ENCODE data around the gene FADS2.

- TF ChIP-seq REST (IDR thresholded peaks at IDR 0.05; ENCODE audit: borderline replicate concordance) (no peak), SMC3 (conservative IDR thresholded peaks at IDR 0.05; ENCODE audit: poor library complexity) (no peak), RAD21 (conservative IDR thresholded peaks at IDR 0.05) (no peak), CTCF (IDR thresholded peaks at IDR 0.05; ENCODE audit: poor library complexity, severe bottlenecking) (no peak), EZH2 (IDR thresholded peaks at IDR 0.05; ENCODE audit: borderline replicate concordance, insufficient read depth, low read length, poor library complexity, severe bottlenecking) (no peak), POLR2AphosphoS5 (IDR thresholded peaks at IDR 0.05) (no peak), MXI1 (conservative IDR thresholded peaks at IDR 0.05; ENCODE audit: poor library complexity, severe bottlenecking) (no peak), EP300 (conservative IDR thresholded peaks at IDR 0.05; ENCODE audit: poor library complexity, severe bottlenecking) (no peak), TAF1 (IDR thresholded peaks at IDR 0.05; ENCODE audit: low read depth) (no peak)
Observed at GRCh38 chr11:61901397-61901796, 73.3 kb downstream of the FADS2 start.
